Embryonic facial prominence (tissue), 1 donor: Measurements from ENCODE around the gene PRKACA.

Source experiments
- DNase-seq: peaks from one replicate; pipeline ENCODE4 v3.0.0-alpha.2; 2016; ENCODE audit errors: extremely low spot score

PRKACA gene

GRCh38 chr19:14117668-14118164, at the start of gene PRKACA:
TSS of gene PRKACA (minus strand) at chr19:14117762. CDS start at chr19:14117547, 215 bp downstream.
- DNase-seq, result peak; percentile 96

GRCh38 chr19:14166999-14167575, 49.5 kb upstream of the PRKACA start:
- DNase-seq, result no peak

- DNase-seq, result no peak
Observed at GRCh38 chr19:14165990-14166830, 48.6 kb upstream of the PRKACA start.

- DNase-seq, result no peak
Observed at GRCh38 chr19:14164724-14165493, 47.3 kb upstream of the PRKACA start.

GRCh38 chr19:14164082-14164481, 46.5 kb upstream of the PRKACA start:
- DNase-seq, result no peak

- DNase-seq, result no peak
Observed at GRCh38 chr19:14162871-14163297, 45.3 kb upstream of the PRKACA start.

GRCh38 chr19:14161305-14161704, 43.7 kb upstream of the PRKACA start:
- no peak for DNase-seq

GRCh38 chr19:14160017-14160703, 42.6 kb upstream of the PRKACA start:
- no peak for DNase-seq

- no peak for DNase-seq
Observed at GRCh38 chr19:14159059-14159458, 41.5 kb upstream of the PRKACA start.

GRCh38 chr19:14158276-14159023, 40.9 kb upstream of the PRKACA start:
- DNase-seq, result no peak

- no peak for DNase-seq
Observed at GRCh38 chr19:14156971-14157717, 39.6 kb upstream of the PRKACA start.

- DNase-seq, result no peak
Observed at GRCh38 chr19:14156122-14156521, 38.6 kb upstream of the PRKACA start.

GRCh38 chr19:14155371-14155770, 37.8 kb upstream of the PRKACA start:
- no peak for DNase-seq

GRCh38 chr19:14152713-14153112, 35.2 kb upstream of the PRKACA start:
- DNase-seq, result no peak

GRCh38 chr19:14150770-14151661, 33.5 kb upstream of the PRKACA start:
- no peak for DNase-seq

- no peak for DNase-seq
Observed at GRCh38 chr19:14150041-14150769, 32.6 kb upstream of the PRKACA start.

GRCh38 chr19:14149509-14149994, 32.0 kb upstream of the PRKACA start:
- no peak for DNase-seq

- no peak for DNase-seq
Observed at GRCh38 chr19:14148751-14149410, 31.3 kb upstream of the PRKACA start.
